ENCODE measurements around the gene FGD6.
A peak's percentile ranks its signal among the peaks of the same experiment; 100 is the strongest.

FGD6 gene

GRCh38 chr12:95085612-95086011 lies 131.7 kb downstream of the FGD6 start:
- no peak for DNase-seq (ENCODE audit: low read depth in 2 of 2)

GRCh38 chr12:95083938-95084337 lies 133.3 kb downstream of the FGD6 start:
- DNase-seq (ENCODE audit: low read depth in 2 of 2): peak in 1 of 2 experiments; percentile 22

GRCh38 chr12:95083471-95083870 lies 133.8 kb downstream of the FGD6 start:
- no peak for DNase-seq (ENCODE audit: low read depth in 2 of 2)

DNA sequence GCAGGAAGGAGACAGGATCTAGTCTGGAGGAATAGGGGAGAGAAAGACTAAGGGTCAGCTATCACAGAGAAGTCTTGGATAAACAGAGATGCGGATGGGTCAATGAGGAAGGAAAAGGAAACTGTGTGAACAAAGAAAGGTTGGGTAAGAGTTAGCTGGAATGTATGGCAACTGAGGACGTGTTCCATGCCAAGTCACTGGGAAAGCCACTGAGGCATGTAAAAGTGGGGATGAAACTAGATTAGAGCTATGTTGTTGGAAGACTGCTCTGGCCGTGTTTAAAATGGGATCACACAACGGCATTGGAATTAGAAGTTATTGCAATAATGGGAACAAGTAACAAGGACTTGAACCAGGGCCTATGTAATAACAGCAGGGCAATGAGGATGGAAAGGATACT lies 139.9 kb downstream of the FGD6 start:
- no peak for DNase-seq (ENCODE audit: low read depth in 2 of 2)

GRCh38 chr12:95074766-95075165 lies 142.5 kb downstream of the FGD6 start:
- DNase-seq (ENCODE audit: low read depth in 2 of 2): no peak

- DNase-seq (ENCODE audit: low read depth in 2 of 2): no peak
These were observed 143.4 kb downstream of the FGD6 start for GRCh38 chr12:95073698-95074520.

DNA sequence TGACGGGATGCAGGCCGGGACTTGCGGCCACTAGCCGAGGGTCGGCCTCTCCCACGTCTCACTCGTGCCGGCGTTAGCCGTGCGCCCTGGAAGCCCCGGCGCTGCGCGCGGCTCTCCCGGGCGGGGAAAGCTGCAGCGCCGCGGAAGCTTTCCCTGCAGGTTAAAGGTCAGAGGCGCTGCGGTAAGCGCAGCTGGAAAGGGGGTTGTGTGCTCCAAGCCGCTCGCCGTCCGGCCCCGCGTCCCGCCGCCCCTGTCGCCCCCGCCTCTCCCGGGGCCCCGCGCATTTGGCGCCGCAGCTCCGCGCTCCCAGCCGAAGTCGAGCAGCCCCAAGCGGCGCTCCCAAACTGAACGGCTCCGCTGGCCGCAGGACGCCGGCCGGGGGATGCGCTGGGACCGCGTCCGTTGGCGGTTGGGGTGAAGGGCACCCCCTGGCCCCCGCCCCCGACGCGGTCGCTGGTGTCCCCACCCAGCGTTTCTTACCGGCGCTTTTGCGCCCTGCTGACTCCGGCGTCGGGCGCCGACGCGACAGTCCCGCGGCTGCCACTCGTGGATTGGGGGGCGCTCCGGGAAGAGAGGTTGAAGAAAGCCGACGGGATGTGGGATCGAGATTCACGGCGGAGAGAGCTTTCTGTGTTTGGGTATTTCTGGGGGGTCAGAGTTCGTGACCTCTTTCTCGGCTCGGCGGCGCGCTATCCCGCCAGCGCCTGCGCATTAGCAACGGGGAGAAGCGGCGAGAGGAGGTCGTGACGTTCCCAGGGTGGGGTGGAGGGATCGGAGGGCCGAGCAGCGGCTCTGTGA lies 144.2 kb downstream of the FGD6 start, which contains the start of gene NR2C1:
Gene NR2C1 (minus strand): TSS at position 719 of the 798 bp plus-strand sequence. CDS start 6,234 bp downstream, outside the sequence.
- DNase-seq (ENCODE audit: low read depth in 2 of 2): peak; percentile 74 to 77

DNA sequence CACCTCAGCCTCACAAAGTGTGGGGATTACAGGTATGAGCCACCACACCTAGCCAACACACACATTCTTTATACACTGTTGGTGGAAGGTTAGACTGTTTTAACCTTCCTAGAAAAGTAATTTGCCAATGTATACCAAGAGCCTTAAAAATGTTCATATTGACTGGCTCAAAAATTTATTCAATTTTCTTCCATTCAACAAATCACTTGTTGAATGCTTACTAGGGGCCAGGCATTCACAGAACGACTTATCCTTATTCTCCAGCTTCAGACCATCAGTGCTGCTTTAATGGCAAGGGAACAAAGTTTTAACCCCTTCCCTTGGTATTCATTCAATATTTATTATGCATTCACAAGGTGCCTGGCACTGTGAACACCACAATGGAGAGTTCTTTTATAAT lies 146.9 kb downstream of the FGD6 start:
- DNase-seq (ENCODE audit: low read depth in 2 of 2): no peak

DNA sequence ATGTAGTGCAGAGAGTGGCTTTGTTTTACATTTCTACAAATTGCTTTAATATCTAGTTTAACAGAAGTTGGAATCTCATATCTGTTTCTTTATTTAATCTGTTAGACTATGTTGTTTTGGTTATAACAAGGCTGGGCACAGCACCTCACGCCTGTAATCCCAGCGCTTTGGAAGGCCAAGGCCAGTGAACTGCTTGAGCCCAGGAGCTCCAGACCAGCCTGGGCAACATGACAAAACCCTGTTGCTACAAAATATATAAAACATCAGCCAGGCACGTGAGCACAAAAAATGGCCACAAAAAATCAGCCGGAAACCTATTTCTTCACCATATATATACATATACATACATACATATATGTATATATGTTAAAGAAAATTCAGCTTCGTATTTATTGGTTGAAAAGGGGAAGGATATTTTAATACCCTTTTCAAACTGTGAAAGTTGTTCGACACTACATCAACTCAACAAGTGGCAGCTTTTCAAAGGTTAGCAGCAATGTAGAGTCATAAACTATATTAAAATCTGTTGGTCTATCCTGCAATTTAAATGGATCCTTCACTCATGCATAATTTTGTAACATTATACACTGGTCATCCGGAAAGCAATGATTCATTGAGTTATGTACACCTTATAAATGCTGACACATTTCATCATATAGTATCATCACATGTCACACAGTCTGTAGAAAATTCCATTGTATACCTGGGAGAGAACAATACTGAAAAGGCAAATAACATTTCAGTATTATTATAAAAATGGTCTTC lies 151.0 kb downstream of the FGD6 start:
- DNase-seq (ENCODE audit: low read depth in 2 of 2): no peak

DNA sequence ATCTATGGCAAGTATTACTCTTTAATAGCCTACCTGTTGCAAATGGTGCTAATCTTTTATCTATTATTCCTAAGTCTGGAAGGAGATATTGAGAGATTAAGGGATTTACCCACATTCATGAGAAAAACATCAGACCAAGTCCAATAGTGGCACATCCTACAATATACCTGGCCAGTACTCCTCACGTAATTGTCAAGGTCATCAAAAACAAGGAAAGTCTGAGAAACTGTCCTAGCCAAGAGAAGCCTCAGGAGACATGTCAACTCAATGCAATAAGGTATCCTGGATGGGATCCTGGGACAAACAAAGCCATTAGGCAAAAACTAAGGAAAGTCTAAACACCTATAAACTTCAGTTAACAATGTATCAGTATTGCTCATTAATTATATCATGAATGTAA lies 156.3 kb downstream of the FGD6 start:
- DNase-seq (ENCODE audit: low read depth in 2 of 2): no peak

DNA sequence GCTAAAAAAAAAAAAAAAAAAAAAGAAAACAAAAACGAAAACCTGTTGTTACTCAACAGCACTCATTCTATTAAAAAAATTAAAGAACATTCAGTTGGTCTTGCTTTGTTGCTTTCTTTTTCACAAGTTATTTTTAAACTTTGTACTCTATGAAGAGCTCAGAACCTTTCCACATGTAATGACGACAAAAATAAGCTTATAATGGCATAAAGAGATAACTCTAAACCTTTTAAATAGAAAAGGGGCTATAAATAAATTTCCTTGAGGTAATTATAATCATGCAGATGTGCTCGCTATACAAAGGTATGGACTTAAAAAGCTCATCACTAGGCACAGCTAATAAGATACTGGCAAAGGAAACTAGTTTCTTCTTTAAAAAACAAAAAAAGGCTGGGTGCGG lies 157.3 kb downstream of the FGD6 start:
- no peak for DNase-seq (ENCODE audit: low read depth in 2 of 2)

GRCh38 chr12:95057424-95057823 lies 159.8 kb downstream of the FGD6 start:
- no peak for DNase-seq (ENCODE audit: low read depth in 2 of 2)

GRCh38 chr12:95055057-95055456 lies 162.2 kb downstream of the FGD6 start:
- no peak for DNase-seq (ENCODE audit: low read depth in 2 of 2)

DNA sequence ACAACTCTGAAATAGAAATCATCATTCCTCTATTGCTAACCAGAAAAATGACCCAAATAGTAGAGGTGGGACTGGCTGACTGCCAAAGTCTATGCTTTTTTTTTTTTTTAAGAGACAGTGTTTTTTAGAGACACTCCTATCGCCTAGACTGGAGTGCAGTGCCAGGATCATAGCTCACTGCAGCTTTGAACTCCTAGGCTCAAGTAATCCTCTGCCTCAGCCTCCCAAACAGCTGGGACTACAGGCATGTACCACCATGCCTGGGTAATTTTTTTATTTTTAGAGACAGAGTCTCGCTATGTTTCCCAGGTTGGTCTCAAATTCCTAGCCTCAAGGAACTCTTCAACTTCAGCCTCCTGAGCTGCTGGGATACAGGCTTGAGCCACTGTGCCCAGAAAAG lies 163.1 kb downstream of the FGD6 start:
- no peak for DNase-seq (ENCODE audit: low read depth in 2 of 2)

DNA sequence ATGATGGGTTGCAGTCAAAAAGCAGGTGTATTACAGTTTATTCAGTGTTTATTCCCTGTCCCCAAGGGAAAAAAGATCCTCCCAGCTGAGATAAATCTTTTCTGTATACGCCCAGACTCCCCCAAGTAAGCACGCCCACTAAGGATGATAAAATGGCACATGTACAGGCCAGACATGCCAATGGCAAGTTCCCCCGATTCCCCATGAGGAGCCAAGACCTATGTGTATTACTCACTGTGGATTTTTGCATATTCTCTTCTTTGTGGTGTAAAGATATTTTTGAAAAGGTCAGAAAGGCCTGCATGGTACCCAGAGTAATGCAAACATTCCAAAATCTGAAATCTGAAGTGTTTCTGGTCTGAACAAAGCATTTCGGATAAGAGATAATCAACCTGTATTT lies 166.0 kb downstream of the FGD6 start:
- no peak for DNase-seq (ENCODE audit: low read depth in 2 of 2)

GRCh38 chr12:95037906-95038305 lies 179.4 kb downstream of the FGD6 start:
- no peak for DNase-seq (ENCODE audit: low read depth in 2 of 2)

DNA sequence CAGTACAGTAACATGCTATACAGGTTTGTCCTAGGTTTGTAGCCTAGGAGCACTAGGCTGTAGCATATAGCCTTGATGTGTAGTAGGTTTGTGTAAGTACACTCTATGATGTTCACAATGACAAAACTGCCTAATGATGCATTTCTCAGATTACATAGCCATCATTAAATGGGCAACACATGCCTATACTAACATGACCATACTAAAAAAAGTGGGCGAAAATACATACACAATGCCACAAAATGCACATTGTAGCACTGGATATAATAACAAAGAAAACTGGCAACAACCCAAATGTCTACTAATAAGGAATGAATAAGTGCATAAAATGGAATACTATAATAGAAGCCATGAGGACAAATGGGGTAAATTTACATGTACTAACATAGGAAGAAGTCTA lies 182.5 kb downstream of the FGD6 start:
- no peak for DNase-seq (ENCODE audit: low read depth in 2 of 2)

Data from fibroblast of skin of left biceps (primary cell).